ENCODE data around the gene KCNG2.

KCNG2 gene

DNA sequence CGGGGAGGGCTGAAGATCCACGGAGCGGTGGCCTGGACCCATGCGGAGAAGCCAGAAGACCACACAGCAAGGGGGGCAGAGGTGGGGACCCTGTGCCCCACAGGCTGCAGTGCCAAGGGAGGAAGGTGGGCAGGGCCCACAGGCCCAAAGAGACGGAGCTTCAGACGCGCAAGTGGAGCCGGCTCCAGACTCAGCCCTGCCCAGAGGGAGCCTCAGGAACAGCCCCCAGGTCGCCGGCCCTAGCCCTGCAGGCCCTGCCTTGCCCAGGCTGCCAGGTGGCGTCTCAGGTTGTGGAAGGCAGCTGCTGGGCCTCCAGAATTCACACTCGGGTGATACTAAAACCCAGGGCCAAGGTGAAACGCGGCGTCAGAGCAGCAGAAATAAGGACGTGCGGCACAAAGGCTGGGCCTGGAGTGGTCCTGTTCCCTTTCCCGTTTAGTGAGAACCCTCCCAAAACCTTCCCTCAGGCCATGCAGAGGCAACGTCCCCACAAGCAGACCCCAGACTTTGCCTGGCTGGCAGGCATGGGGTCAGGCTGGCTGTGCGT lies 116.9 kb downstream of the KCNG2 start:
- TF ChIP-seq, protein P1, sequence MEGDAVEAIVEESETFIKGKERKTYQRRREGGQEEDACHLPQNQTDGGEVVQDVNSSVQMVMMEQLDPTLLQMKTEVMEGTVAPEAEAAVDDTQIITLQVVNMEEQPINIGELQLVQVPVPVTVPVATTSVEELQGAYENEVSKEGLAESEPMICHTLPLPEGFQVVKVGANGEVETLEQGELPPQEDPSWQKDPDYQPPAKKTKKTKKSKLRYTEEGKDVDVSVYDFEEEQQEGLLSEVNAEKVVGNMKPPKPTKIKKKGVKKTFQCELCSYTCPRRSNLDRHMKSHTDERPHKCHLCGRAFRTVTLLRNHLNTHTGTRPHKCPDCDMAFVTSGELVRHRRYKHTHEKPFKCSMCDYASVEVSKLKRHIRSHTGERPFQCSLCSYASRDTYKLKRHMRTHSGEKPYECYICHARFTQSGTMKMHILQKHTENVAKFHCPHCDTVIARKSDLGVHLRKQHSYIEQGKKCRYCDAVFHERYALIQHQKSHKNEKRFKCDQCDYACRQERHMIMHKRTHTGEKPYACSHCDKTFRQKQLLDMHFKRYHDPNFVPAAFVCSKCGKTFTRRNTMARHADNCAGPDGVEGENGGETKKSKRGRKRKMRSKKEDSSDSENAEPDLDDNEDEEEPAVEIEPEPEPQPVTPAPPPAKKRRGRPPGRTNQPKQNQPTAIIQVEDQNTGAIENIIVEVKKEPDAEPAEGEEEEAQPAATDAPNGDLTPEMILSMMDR (conservative IDR thresholded peaks at IDR 0.05; ENCODE audit: low read depth, low read length) = no peak
- no peak overlapping the region for H3K9ac ChIP-seq
- no peak overlapping the region for H3K27ac ChIP-seq
- no peaks in the 10 kb centered on the region; the same call in 1 of the 2 replicates for H3K36me3 ChIP-seq (ENCODE audit: insufficient read depth)
- no peaks in the 10 kb centered on the region for H3K27me3 ChIP-seq (ENCODE audit: insufficient read depth, low read depth)
- H3K4me2 ChIP-seq = no peak overlapping the region
- no peak overlapping the region for H2AFZ ChIP-seq (ENCODE audit: low read depth)
- H3K4me3 ChIP-seq (IDR thresholded peaks at IDR 0.05; ENCODE audit: insufficient read depth, low read depth, low read length) = no peak overlapping the region
- H3K4me1 ChIP-seq (ENCODE audit: low read depth, poor library complexity, severe bottlenecking) = no peaks in the 10 kb centered on the region
- no peaks in the 10 kb centered on the region for H4K20me1 ChIP-seq (ENCODE audit: insufficient read depth)
- H3K79me2 ChIP-seq (ENCODE audit: insufficient read depth, low read depth) = no peaks in the 10 kb centered on the region

DNA sequence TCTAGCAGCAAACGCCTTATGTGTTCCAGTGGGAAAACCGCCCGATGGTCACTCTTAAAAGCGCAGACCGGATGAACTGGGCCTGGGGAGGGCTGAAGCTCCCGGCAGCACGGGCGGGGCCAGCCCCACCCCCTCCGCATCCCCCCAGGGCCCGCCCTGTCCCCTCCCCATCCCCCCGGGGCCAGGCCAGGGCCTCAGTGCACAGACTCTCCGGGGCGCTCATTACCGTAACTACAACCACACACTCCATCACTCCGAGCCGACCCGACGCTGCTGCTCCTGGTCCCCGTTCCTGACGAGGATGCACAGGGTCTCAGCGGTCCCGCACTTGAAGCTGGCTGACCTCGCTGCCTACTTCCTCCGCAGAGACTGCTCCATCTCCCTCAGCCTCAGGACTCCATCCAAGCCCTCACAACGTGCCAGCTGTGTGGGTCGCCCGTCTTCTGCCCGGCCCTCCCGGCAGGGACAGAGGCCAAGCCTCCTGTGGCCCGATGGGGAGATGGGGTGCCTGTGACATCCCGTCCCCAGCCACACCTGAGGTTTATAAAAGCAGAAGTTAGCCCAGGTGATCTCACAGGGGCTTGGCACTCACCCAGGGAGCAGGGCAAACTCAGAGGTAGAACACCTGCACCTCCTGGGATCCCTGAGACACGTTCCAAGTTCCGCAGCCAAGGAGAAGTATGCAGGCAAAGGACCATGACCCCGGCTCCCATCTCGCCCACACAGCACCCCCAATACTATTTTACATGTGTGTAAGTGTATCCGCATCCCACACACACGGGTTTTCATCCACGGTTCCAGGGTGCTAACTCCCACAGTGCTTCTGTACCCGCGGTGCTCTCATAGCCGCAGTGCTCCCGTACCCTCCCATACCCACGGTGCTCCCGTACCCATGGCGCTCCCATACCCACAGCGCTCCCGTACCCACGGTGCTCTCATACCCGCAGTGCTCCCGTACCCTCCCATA lies 117.7 kb downstream of the KCNG2 start:
- no peaks in the 10 kb centered on the region for H3K27me3 ChIP-seq (ENCODE audit: insufficient read depth, low read depth)
- no peak overlapping the region for H3K9ac ChIP-seq
- H3K4me3 ChIP-seq (IDR thresholded peaks at IDR 0.05; ENCODE audit: insufficient read depth, low read depth, low read length) = no peak overlapping the region
- H3K4me1 ChIP-seq (ENCODE audit: low read depth, poor library complexity, severe bottlenecking) = no peaks in the 10 kb centered on the region
- no peaks in the 10 kb centered on the region for H3K79me2 ChIP-seq (ENCODE audit: insufficient read depth, low read depth)
- no peak overlapping the region for H2AFZ ChIP-seq (ENCODE audit: low read depth)
- H3K4me2 ChIP-seq = no peak overlapping the region
- H4K20me1 ChIP-seq (ENCODE audit: insufficient read depth) = no peaks in the 10 kb centered on the region
- TF ChIP-seq, protein P1 (conservative IDR thresholded peaks at IDR 0.05; ENCODE audit: low read depth, low read length) = no peak
- no peaks in the 10 kb centered on the region; the same call in 1 of the 2 replicates for H3K36me3 ChIP-seq (ENCODE audit: insufficient read depth)
- no peak overlapping the region for H3K27ac ChIP-seq

DNA sequence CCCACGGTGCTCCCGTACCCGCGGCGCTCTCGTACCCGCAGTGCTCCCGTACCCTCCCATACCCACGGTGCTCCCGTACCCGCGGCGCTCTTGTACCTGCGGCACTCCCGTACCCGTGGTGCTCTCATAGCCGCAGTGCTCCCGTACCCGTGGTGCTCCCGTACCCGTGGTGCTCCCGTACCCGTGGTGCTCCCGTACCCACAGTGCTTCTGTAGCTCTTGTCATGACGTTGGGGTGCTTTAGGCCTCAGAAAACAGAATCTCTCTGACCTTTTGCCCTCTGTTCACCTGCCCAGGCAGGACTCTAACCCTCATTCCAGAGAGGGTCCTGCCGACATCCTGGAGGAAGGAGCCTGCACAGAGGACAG lies 118.4 kb downstream of the KCNG2 start:
- Histone ChIP-seq H3K36me3 (ENCODE audit: insufficient read depth) (no peaks in the 10 kb centered on the region; the same call in 1 of the 2 replicates), H2AFZ (ENCODE audit: low read depth) (no peak overlapping the region), H3K79me2 (ENCODE audit: insufficient read depth, low read depth) (no peaks in the 10 kb centered on the region), H3K27ac (no peak overlapping the region), H3K4me3 (IDR thresholded peaks at IDR 0.05; ENCODE audit: insufficient read depth, low read depth, low read length) (no peak overlapping the region), H3K27me3 (ENCODE audit: insufficient read depth, low read depth) (no peaks in the 10 kb centered on the region), H3K9ac (no peak overlapping the region), H4K20me1 (ENCODE audit: insufficient read depth) (no peaks in the 10 kb centered on the region), H3K4me1 (ENCODE audit: low read depth, poor library complexity, severe bottlenecking) (no peaks in the 10 kb centered on the region), H3K4me2 (no peak overlapping the region)
- TF ChIP-seq, protein P1 (conservative IDR thresholded peaks at IDR 0.05; ENCODE audit: low read depth, low read length) = no peak

DNA sequence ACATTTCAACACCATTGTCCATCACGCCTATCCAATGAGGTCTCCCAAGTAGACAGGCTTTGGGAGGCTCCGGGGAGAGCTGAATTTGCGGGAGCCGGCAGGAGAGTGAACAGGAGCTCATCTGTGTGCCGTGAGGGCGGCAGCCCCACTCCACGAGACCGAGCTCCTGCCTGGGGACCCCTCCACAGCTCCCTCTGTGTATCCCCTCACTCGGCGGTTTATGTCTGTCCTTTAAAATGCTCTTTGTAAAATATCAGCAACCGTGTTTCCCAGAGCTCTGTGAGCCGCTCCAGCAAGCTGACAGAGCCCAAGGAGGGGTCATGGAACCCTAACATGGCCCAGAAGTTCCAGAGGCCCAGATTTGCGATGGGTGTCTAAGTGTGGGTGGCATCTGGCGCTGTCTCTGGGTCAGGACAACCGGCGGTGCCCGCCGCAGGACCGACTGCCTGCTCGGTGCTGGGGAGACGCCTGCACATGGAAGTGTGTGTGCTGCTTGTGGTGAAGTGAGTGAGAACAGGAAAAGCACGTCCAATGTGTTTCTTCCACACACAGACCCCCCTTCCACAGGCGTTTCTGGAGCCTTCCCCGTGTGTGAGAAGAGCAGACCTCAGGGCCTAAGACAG lies 118.9 kb downstream of the KCNG2 start:
- TF ChIP-seq, protein P1 (conservative IDR thresholded peaks at IDR 0.05; ENCODE audit: low read depth, low read length) = no peak
- Histone ChIP-seq H3K27me3 (ENCODE audit: insufficient read depth, low read depth) (no peaks in the 10 kb centered on the region), H3K4me2 (no peak overlapping the region), H3K4me3 (IDR thresholded peaks at IDR 0.05; ENCODE audit: insufficient read depth, low read depth, low read length) (no peak overlapping the region), H4K20me1 (ENCODE audit: insufficient read depth) (no peaks in the 10 kb centered on the region), H3K4me1 (ENCODE audit: low read depth, poor library complexity, severe bottlenecking) (no peaks in the 10 kb centered on the region), H3K79me2 (ENCODE audit: insufficient read depth, low read depth) (no peaks in the 10 kb centered on the region), H2AFZ (ENCODE audit: low read depth) (no peak overlapping the region), H3K9ac (no peak overlapping the region), H3K27ac (no peak overlapping the region), H3K36me3 (ENCODE audit: insufficient read depth) (no peaks in the 10 kb centered on the region; the same call in 1 of the 2 replicates)

All from KMS-11 (cell line).